ENCODE data around the gene NETO2.
"Not testable (repeated sequence)": the region's sequence is repeated elsewhere in the genome, so short reads cannot be mapped to it uniquely, and the experiment has no call there.

NETO2 gene

DNA sequence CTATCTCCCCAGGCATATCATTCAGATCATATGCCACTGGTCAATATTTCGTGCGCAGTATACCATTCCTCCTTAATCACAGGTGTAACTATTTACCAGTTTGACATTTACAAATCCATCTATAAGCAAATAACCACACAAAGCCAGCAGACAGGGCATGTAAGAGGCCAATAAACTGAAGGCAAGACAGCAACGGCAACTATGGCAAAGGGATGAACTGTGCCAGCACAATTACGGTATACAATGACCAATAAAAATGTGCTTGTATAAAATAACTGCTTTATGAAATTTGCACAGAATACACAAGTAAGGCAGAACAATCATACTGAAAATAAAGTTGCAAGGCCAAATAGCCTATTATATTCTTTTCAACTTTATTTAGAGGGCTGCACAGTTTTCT is 9.2 kb downstream of the NETO2 start:
- H3K36me3 ChIP-seq (ENCODE audit: control insufficient read depth in 2 of 2, insufficient read depth in 2 of 2, low read length in 2 of 2), result no peaks in the 10 kb centered on the region
- no peak overlapping the region for H3K4me3 ChIP-seq (ENCODE audit: low read length in 2 of 2)
- H3K4me1 ChIP-seq (ENCODE audit: control insufficient read depth, insufficient read depth, low read length), result no peaks in the 10 kb centered on the region

DNA sequence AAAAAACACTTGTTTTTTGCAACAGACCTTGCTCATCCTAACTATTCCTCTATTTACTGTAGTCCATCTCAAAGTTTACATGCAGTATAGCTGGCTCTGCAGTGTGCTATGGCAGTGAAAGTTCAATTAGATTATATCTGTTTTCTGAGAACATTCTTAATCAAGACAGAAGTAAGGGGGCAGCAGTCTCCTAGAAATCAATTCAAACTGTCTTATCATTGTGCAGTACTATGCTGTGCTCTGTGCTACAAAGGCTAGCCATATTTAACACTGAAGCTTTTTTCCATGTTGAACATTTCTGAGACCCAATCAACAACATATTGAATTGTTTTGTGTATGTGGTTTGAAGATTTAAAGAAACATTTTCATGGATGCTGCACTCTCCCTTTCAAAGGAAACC is 11.4 kb downstream of the NETO2 start:
- no peaks in the 10 kb centered on the region for H3K36me3 ChIP-seq (ENCODE audit: control insufficient read depth in 2 of 2, insufficient read depth in 2 of 2, low read length in 2 of 2)
- H3K9ac ChIP-seq (ENCODE audit: low read length in 2 of 2), result no peak overlapping the region
- no peak overlapping the region for H3K27ac ChIP-seq (ENCODE audit: low read length)
- no peak overlapping the region for H3K4me3 ChIP-seq (ENCODE audit: low read length in 2 of 2)
- no peaks in the 10 kb centered on the region for H3K9me3 ChIP-seq (ENCODE audit: control insufficient read depth in 2 of 2, low read length in 2 of 2)
- no peaks in the 10 kb centered on the region for H3K4me1 ChIP-seq (ENCODE audit: control insufficient read depth, insufficient read depth, low read length)
- no peaks in the 10 kb centered on the region for H3K27me3 ChIP-seq (ENCODE audit: control insufficient read depth in 1 of 2, insufficient read depth in 2 of 2, low read length in 2 of 2)

More for the DNA sequence above, 9.2 kb downstream of the NETO2 start:
- no peaks in the 10 kb centered on the region for H3K27me3 ChIP-seq (ENCODE audit: control insufficient read depth in 1 of 2, insufficient read depth in 2 of 2, low read length in 2 of 2)
- no peak overlapping the region for H3K9ac ChIP-seq (ENCODE audit: low read length in 2 of 2)
- H3K27ac ChIP-seq (ENCODE audit: low read length), result no peak overlapping the region
- H3K9me3 ChIP-seq (ENCODE audit: control insufficient read depth in 2 of 2, low read length in 2 of 2), result no peaks in the 10 kb centered on the region

DNA sequence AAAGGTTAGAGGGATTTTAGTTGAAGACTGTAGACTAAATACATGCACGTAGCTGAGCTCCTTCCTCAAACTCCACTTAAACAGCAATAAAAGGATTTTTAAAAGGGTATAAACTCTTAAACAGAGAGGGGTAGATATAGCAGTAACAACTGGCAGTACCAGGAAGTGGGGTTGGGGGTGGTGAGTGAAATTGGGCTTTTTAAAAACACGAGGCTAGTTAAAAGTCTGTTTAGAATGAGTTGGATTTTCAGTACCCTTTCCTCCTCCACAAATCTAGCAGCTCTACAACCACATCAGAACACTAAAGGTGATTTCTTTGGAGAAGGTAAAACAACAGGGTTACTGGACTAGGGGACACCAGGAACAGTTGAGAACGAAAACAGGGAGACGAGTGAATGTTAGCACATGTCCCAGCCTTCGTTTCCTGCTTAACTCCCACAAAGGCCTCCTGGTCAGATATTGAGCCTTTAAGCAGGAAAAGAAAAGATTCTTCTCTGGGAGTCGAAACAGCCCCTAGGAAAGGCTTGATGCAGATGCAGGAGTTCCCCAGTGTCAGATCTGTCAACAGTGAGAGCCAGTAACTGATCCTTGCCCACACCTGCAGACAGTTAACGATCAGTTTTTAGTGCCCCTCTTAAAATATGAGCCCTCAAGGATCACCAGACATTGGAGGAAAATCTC is 13.8 kb downstream of the NETO2 start:
- H3K27ac ChIP-seq (ENCODE audit: low read length), result no peak overlapping the region
- H3K9ac ChIP-seq (ENCODE audit: low read length in 2 of 2), result no peak overlapping the region
- no peaks in the 10 kb centered on the region for H3K27me3 ChIP-seq (ENCODE audit: control insufficient read depth in 1 of 2, insufficient read depth in 2 of 2, low read length in 2 of 2)
- no peaks in the 10 kb centered on the region for H3K9me3 ChIP-seq (ENCODE audit: control insufficient read depth in 2 of 2, low read length in 2 of 2)
- H3K4me3 ChIP-seq (ENCODE audit: low read length in 2 of 2), result no peak overlapping the region
- no peaks in the 10 kb centered on the region for H3K36me3 ChIP-seq (ENCODE audit: control insufficient read depth in 2 of 2, insufficient read depth in 2 of 2, low read length in 2 of 2)
- H3K4me1 ChIP-seq (ENCODE audit: control insufficient read depth, insufficient read depth, low read length), result no peaks in the 10 kb centered on the region

DNA sequence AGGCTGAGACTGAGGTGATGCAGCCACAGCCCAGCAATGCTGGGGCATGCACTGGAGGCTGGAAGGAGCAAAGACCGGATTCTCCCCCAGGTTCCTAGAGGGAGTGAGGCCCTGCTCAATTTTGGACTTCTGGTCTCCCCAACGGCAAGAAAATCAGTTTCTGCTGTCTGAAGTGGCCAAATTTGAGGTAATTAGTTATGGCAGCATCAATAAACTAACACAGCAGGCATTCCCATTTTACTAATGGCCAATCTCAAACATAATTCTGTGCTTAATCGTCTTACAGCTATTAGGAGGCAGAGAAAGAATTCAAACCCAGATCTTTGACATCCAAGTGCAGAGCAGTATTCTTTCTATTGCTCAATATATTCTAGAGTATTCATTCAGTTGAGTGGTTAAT is 16.2 kb downstream of the NETO2 start:
- H3K27ac ChIP-seq (ENCODE audit: low read length), result no peak overlapping the region
- H3K4me3 ChIP-seq (ENCODE audit: low read length in 2 of 2), result no peak overlapping the region
- H3K27me3 ChIP-seq (ENCODE audit: control insufficient read depth in 1 of 2, insufficient read depth in 2 of 2, low read length in 2 of 2), result no peaks in the 10 kb centered on the region

DNA sequence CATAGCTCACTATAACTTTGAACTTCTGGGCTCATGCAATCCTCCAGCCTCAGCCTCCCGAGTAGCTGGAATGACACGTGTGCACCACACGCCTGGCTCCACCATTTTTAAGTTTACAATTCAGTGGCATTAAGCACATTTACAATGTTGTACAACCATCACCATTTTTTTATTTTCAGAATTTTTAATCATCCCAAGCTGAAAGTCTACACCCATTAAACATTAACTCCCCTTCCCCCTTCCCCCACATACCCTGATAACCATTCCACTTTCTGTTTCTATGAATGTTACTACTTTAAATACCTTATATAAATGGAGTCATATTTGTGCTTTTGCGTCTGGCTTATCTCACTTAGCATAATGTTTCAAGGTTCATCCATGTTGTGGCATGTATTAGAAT is 18.0 kb downstream of the NETO2 start:
- Histone ChIP-seq H3K4me3 (ENCODE audit: low read length in 2 of 2) (no peak overlapping the region), H3K36me3 (ENCODE audit: control insufficient read depth in 2 of 2, insufficient read depth in 2 of 2, low read length in 2 of 2) (no peaks in the 10 kb centered on the region), H3K4me1 (ENCODE audit: control insufficient read depth, insufficient read depth, low read length) (no peaks in the 10 kb centered on the region), H3K27me3 (ENCODE audit: control insufficient read depth in 1 of 2, insufficient read depth in 2 of 2, low read length in 2 of 2) (no peaks in the 10 kb centered on the region), H3K27ac (ENCODE audit: low read length) (no peak overlapping the region), H3K9ac (ENCODE audit: low read length in 2 of 2) (no peak overlapping the region), H3K9me3 (ENCODE audit: control insufficient read depth in 2 of 2, low read length in 2 of 2) (no peaks in the 10 kb centered on the region)

More for the DNA sequence above, 16.2 kb downstream of the NETO2 start:
- Histone ChIP-seq H3K4me1 (ENCODE audit: control insufficient read depth, insufficient read depth, low read length) (no peaks in the 10 kb centered on the region), H3K9me3 (ENCODE audit: control insufficient read depth in 2 of 2, low read length in 2 of 2) (no peaks in the 10 kb centered on the region), H3K9ac (ENCODE audit: low read length in 2 of 2) (no peak overlapping the region), H3K36me3 (ENCODE audit: control insufficient read depth in 2 of 2, insufficient read depth in 2 of 2, low read length in 2 of 2) (no peaks in the 10 kb centered on the region)

DNA sequence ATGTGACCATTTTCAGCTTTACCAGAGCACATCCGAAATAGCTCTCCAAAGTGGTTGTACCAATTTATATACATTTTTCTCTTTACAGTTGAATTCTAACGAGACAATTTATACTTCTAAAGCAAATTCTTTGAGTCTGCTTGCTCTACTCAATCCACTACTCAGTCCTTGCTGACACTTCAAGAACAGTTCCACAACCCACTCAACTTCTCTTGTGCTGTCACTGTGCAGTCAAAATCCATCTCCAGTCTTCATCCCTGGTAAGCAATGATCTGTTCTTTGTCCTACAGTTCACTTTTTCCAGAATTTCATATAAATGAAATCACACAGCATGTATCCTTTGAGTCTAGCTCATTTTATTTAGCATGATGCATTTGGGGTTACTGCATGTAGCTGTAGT is 30.6 kb downstream of the NETO2 start:
- Histone ChIP-seq H3K36me3 (ENCODE audit: control insufficient read depth in 2 of 2, insufficient read depth in 2 of 2, low read length in 2 of 2) (no peaks in the 10 kb centered on the region), H3K9me3 (ENCODE audit: control insufficient read depth in 2 of 2, low read length in 2 of 2) (no peaks in the 10 kb centered on the region), H3K9ac (ENCODE audit: low read length in 2 of 2) (no peak overlapping the region), H3K27ac (ENCODE audit: low read length) (no peak overlapping the region), H3K4me3 (ENCODE audit: low read length in 2 of 2) (no peak overlapping the region), H3K27me3 (ENCODE audit: control insufficient read depth in 1 of 2, insufficient read depth in 2 of 2, low read length in 2 of 2) (no peaks in the 10 kb centered on the region), H3K4me1 (ENCODE audit: control insufficient read depth, insufficient read depth, low read length) (no peaks in the 10 kb centered on the region)

DNA sequence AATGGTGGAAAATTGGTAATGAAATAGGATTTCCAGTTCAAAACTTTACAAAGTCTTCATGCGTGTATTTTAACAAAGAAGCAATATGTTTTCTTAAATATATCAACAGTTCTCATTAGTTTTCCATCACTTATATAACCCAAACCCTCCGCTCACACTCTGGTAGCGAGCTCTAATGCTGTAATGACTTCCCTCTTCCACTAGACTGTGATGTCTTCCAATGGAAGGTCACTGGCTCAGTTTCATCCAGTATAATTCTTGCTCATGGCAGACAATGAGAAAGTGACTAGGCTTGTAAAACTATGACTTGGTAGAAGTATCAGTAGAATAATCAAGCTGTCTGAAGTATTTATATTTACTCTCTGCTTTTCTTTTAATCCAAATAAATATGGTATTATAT is 32.8 kb downstream of the NETO2 start:
- Histone ChIP-seq H3K36me3 (ENCODE audit: control insufficient read depth in 2 of 2, insufficient read depth in 2 of 2, low read length in 2 of 2) (no peaks in the 10 kb centered on the region), H3K27ac (ENCODE audit: low read length) (no peak overlapping the region), H3K9ac (ENCODE audit: low read length in 2 of 2) (no peak overlapping the region), H3K4me3 (ENCODE audit: low read length in 2 of 2) (no peak overlapping the region), H3K9me3 (ENCODE audit: control insufficient read depth in 2 of 2, low read length in 2 of 2) (no peaks in the 10 kb centered on the region), H3K27me3 (ENCODE audit: control insufficient read depth in 1 of 2, insufficient read depth in 2 of 2, low read length in 2 of 2) (no peaks in the 10 kb centered on the region), H3K4me1 (ENCODE audit: control insufficient read depth, insufficient read depth, low read length) (no peaks in the 10 kb centered on the region)

DNA sequence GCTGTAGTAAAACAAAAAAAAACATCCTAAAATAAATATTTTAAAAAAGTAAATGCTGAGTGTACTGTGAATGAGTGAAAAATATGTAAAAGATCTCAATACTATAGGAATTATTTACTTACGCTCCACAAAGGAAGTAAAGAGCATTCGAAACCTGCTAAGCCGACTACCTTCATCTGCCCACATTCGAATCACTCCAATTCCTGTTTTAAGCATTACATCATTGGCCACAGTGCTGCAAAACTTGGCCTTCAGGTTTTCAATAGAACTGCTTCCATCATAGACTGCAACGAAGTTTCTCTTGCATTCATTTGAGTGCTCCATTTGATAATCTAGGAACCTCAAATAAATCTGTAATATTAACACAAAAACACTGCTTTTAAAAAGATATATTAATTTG is 34.4 kb downstream of the NETO2 start:
- no peak overlapping the region for H3K27ac ChIP-seq (ENCODE audit: low read length)
- H3K4me1 ChIP-seq (ENCODE audit: control insufficient read depth, insufficient read depth, low read length), result no peaks in the 10 kb centered on the region
- no peaks in the 10 kb centered on the region for H3K27me3 ChIP-seq (ENCODE audit: control insufficient read depth in 1 of 2, insufficient read depth in 2 of 2, low read length in 2 of 2)
- H3K9me3 ChIP-seq (ENCODE audit: control insufficient read depth in 2 of 2, low read length in 2 of 2), result no peaks in the 10 kb centered on the region
- H3K36me3 ChIP-seq (ENCODE audit: control insufficient read depth in 2 of 2, insufficient read depth in 2 of 2, low read length in 2 of 2), result no peaks in the 10 kb centered on the region
- H3K9ac ChIP-seq (ENCODE audit: low read length in 2 of 2), result no peak overlapping the region
- no peak overlapping the region for H3K4me3 ChIP-seq (ENCODE audit: low read length in 2 of 2)

DNA sequence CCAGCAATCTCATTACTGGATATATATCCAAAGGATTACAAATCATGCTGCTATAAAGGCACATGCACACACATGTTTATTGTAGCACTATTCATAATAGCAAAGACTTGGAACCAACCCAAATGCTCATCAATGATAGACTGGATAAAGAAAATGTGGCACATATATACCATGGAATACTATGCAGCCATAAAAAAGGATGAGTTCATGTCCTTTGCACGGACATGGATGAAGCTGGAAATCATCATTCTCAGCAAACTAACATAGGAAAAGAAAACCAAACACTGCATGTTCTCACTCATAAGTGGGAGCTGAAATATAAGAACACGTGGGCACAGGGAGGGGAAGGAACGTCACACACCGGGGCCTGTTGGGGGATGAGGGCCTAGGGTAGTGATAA is 40.8 kb downstream of the NETO2 start:
- H3K36me3 ChIP-seq (ENCODE audit: control insufficient read depth in 2 of 2, insufficient read depth in 2 of 2, low read length in 2 of 2); H3K27me3 ChIP-seq (ENCODE audit: control insufficient read depth in 1 of 2, insufficient read depth in 2 of 2, low read length in 2 of 2): not testable (repeated sequence)

DNA sequence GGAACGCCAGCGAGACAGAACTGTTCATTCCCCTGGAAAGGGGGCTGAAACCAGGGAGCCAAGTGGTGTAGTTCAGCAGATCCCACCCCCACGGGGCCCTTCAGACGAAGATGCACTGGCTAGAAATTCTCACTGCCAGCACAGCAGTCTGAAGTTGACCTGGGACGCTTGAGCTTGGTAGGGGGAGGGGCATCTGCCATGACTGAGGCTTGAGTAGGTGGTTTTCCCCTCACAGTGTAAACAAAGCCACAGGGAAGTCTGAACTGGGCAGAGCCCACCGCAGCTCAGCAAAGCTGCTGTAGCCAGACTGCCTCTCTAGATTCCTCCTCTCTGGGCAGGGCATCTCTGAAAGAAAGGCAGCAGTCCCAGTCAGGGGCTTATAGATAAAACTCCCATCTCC is 46.6 kb downstream of the NETO2 start:
- H3K27ac ChIP-seq (ENCODE audit: low read length); H3K9ac ChIP-seq (ENCODE audit: low read length in 2 of 2); H3K4me1 ChIP-seq (ENCODE audit: control insufficient read depth, insufficient read depth, low read length); H3K27me3 ChIP-seq (ENCODE audit: control insufficient read depth in 1 of 2, insufficient read depth in 2 of 2, low read length in 2 of 2); H3K4me3 ChIP-seq (ENCODE audit: low read length in 2 of 2); H3K36me3 ChIP-seq (ENCODE audit: control insufficient read depth in 2 of 2, insufficient read depth in 2 of 2, low read length in 2 of 2); H3K9me3 ChIP-seq (ENCODE audit: control insufficient read depth in 2 of 2, low read length in 2 of 2): not testable (repeated sequence)

More for the DNA sequence above, 40.8 kb downstream of the NETO2 start:
- not testable (repeated sequence) for H3K9me3 ChIP-seq (ENCODE audit: control insufficient read depth in 2 of 2, low read length in 2 of 2); H3K9ac ChIP-seq (ENCODE audit: low read length in 2 of 2); H3K4me1 ChIP-seq (ENCODE audit: control insufficient read depth, insufficient read depth, low read length); H3K4me3 ChIP-seq (ENCODE audit: low read length in 2 of 2); H3K27ac ChIP-seq (ENCODE audit: low read length)

DNA sequence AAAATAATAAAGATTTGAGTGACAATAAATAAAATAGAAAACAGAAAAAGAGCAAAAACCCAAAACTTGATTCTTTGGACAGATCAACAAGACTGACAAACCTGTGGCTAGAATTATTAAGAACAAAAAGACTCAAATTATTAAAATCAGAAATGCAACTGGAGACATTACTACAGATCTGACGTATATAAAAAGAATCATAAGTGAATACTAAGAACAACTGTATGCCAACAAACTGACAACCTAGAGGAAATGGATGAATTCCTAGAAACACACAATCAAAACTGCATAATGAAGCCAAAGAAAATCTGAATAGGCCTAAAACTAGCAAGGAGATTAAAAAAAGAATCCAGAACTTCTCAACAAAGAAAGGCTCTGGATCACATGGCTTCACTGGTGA is 47.4 kb downstream of the NETO2 start:
- no peaks in the 10 kb centered on the region for H3K36me3 ChIP-seq (ENCODE audit: control insufficient read depth in 2 of 2, insufficient read depth in 2 of 2, low read length in 2 of 2)
- no peak overlapping the region for H3K27ac ChIP-seq (ENCODE audit: low read length)
- H3K9ac ChIP-seq (ENCODE audit: low read length in 2 of 2), result no peak overlapping the region
- no peak overlapping the region for H3K4me3 ChIP-seq (ENCODE audit: low read length in 2 of 2)
- H3K27me3 ChIP-seq (ENCODE audit: control insufficient read depth in 1 of 2, insufficient read depth in 2 of 2, low read length in 2 of 2), result no peaks in the 10 kb centered on the region
- peaks cover 0 to 3% of the 10 kb centered on the region in 2 donors for H3K9me3 ChIP-seq (ENCODE audit: control insufficient read depth in 2 of 2, low read length in 2 of 2)
- no peaks in the 10 kb centered on the region for H3K4me1 ChIP-seq (ENCODE audit: control insufficient read depth, insufficient read depth, low read length)
